ENCODE data around the gene PHF1. TPM values are rescaled to one million over a fixed set of nuclear protein-coding genes. Genes with fewer than 3 reads are reported as not detected.

Gene PHF1
- total RNA-seq, 4 donors from 2014 or later, result 46.8 to 86.1 (median 77.3) TPM

DNA sequence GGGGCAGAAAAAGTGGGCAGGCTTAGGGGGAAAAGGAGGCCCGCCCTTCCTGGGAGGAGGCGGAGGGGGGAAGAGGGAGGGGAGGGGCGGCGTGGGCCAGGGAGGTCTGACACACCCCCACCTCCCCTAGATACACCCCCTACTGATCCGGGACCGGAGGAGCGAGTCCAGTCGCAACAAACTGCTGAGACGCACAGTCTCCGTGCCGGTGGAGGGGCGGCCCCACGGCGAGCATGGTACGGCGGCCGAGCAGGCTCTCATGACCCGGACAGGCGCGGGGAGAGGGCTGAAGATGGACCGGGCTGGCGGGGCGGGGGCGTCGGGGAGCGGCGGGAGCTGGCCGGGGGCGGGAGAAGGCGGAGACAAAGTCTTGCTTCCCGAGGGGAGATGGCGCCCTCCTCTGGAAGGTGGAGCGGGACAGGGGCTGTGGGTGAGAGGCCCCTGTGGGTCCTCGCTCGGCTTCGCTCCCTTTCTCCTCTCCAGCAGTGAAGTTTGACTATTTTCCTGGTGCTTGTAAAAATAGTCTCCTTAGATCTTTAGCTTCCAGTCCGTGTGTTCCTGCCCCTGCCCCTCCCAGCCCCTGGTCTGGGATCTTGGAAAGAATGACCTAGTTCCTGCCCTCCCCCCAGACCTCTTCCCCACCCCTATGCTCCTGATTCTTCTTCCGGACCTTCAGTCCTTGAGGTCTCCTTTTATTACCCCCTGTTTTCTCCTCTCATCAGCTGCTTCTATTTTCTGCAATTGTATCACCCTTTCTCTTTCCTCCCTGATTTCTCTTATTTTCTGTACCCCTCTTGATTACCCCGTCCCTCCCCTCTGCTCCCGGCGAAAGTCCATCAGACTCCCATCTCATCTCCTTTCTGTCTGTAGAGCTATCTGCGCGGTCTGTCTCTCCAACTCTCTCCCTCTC, 15.1 kb downstream of the PHF1 start:
- H3K36me3 ChIP-seq, result no peaks in the 10 kb centered on the region
- DNase-seq, result peak; percentile 90 to 94 (median 90)
- H3K9me3 ChIP-seq, result no peaks in the 10 kb centered on the region
- H3K27ac ChIP-seq, result peak overlapping the region; percentile 72 to 91 (median 86)
- H3K4me1 ChIP-seq, result peaks cover 0 to 52% (median 23%) of the 10 kb centered on the region in 4 donors
- no peaks in the 10 kb centered on the region for H3K27me3 ChIP-seq
- peak overlapping the region; percentile 44 to 69 (median 64) for H3K4me3 ChIP-seq
- peak in 1 of 2 donors; percentile 34 for TF ChIP-seq POLR2A (IDR thresholded peaks at IDR 0.05)
- TF ChIP-seq, protein P1, sequence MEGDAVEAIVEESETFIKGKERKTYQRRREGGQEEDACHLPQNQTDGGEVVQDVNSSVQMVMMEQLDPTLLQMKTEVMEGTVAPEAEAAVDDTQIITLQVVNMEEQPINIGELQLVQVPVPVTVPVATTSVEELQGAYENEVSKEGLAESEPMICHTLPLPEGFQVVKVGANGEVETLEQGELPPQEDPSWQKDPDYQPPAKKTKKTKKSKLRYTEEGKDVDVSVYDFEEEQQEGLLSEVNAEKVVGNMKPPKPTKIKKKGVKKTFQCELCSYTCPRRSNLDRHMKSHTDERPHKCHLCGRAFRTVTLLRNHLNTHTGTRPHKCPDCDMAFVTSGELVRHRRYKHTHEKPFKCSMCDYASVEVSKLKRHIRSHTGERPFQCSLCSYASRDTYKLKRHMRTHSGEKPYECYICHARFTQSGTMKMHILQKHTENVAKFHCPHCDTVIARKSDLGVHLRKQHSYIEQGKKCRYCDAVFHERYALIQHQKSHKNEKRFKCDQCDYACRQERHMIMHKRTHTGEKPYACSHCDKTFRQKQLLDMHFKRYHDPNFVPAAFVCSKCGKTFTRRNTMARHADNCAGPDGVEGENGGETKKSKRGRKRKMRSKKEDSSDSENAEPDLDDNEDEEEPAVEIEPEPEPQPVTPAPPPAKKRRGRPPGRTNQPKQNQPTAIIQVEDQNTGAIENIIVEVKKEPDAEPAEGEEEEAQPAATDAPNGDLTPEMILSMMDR (IDR thresholded peaks at IDR 0.05), result peak; percentile 26 to 53 (median 46)

DNA sequence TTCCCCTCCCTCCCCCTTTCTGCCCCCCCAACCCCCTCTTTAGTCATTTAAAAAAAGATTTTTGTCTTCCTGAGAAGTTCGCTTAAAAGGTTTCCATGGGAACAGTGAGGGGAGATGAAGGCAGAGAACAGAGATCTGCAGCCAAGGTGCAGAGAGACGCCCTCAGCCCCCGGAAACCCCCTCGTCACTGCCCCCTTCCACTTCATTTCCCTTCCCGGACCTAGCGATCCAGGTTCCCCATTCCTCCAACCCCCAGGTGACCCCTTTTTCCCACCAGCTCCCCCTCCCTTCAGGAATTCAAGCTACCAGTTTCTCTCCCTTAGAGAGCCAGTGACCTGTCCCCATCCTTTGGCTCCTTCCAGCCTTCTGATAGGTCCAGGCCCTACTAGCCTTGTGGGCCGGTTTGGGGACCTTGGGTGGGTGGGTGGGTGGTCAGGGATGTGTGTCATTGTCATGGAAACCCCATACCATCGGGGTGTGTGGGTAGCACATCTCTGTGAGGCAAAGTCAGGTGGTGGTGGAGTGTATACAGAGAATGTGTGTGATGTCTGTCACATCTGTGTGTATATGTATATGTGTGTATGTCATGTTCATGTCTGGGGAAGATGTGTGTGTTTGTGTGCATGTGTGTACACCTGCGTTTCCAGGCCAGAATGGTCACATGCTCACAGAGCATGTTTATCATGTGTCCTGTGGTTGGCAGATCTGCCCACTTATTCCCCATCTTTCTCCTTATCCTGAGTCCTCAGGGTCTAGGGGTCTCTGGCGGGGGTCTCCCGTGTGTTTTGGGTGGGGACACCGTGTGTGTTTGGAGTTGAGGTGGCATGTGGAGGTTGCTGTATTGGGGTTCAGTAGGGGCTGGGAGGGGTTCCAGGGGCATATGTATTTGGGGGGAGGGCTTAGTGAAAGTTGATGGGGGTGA, 16.0 kb downstream of the PHF1 start:
- H3K9me3 ChIP-seq, result no peaks in the 10 kb centered on the region
- TF ChIP-seq, protein P1 (IDR thresholded peaks at IDR 0.05), result no peak
- no peak for TF ChIP-seq POLR2A (IDR thresholded peaks at IDR 0.05)
- no peaks in the 10 kb centered on the region for H3K27me3 ChIP-seq
- peak overlapping the region; percentile 44 to 69 (median 64) for H3K4me3 ChIP-seq
- peaks cover 0 to 61% (median 28%) of the 10 kb centered on the region in 4 donors for H3K4me1 ChIP-seq
- peak overlapping the region; percentile 72 to 91 (median 86) for H3K27ac ChIP-seq
- H3K36me3 ChIP-seq, result no peaks in the 10 kb centered on the region
- no peak for DNase-seq

GRCh38 chr6:33427585-33428223, 16.9 kb downstream of the PHF1 start:
- Histone ChIP-seq H3K27me3 (no peaks in the 10 kb centered on the region), H3K9me3 (no peaks in the 10 kb centered on the region), H3K4me1 (peaks cover 0 to 66% (median 30%) of the 10 kb centered on the region in 4 donors), H3K36me3 (no peaks in the 10 kb centered on the region), H3K27ac (peak overlapping the region; percentile 69 to 91 (median 86)), H3K4me3 (peak overlapping the region; percentile 40 to 69 (median 64))
- no peak for TF ChIP-seq POLR2A (IDR thresholded peaks at IDR 0.05)
- TF ChIP-seq, protein P1 (IDR thresholded peaks at IDR 0.05), result no peak
- DNase-seq, result peak; percentile 66 to 82 (median 74)

- peak in 2 of 3 donors; percentile 51 to 70 for DNase-seq
- TF ChIP-seq, protein P1 (IDR thresholded peaks at IDR 0.05), result peak; percentile 23 to 56 (median 37)
- no peak for TF ChIP-seq POLR2A (IDR thresholded peaks at IDR 0.05)
- peak overlapping the region; percentile 69 to 91 (median 86) for H3K27ac ChIP-seq
- H3K27me3 ChIP-seq, result no peaks in the 10 kb centered on the region
- peak overlapping the region; percentile 40 to 69 (median 64) for H3K4me3 ChIP-seq
- H3K4me1 ChIP-seq, result peaks cover 0 to 66% (median 30%) of the 10 kb centered on the region in 4 donors
- no peaks in the 10 kb centered on the region for H3K9me3 ChIP-seq
- H3K36me3 ChIP-seq, result no peaks in the 10 kb centered on the region
Measured at GRCh38 chr6:33428224-33428965, 17.6 kb downstream of the PHF1 start.

Data from Peyer's patch (tissue), 4 donors.